Measurements from ENCODE around the gene SH3BP4. TPM values are rescaled to one million over a fixed set of nuclear protein-coding genes. Genes with fewer than 3 reads are reported as not detected.

The SH3BP4 gene
- total RNA-seq, 1 donor from 2014 or later: 45.7 TPM

GRCh38 chr2:234931371-234931770 lies 20.4 kb upstream of the SH3BP4 start:
- Mint-ChIP-seq H3K27ac (no peak overlapping the region), H3K27me3 (peaks cover 3% of the 10 kb centered on the region), H3K4me3 (ENCODE audit: low read depth) (no peak overlapping the region), H3K4me1 (ENCODE audit: low read depth) (peaks cover 16% of the 10 kb centered on the region), H3K36me3 (ENCODE audit: insufficient read depth) (no peaks in the 10 kb centered on the region), H3K9me3 (ENCODE audit: low read depth) (no peaks in the 10 kb centered on the region)
- no peak for DNase-seq (ENCODE audit: low spot score, unreplicated experiment)
- no peak for TF ChIP-seq CTCF (IDR thresholded peaks at IDR 0.05; ENCODE audit: unreplicated experiment)

- Mint-ChIP-seq H3K4me1 (ENCODE audit: low read depth) (peaks cover 16% of the 10 kb centered on the region), H3K4me3 (ENCODE audit: low read depth) (peak overlapping the region; percentile 27), H3K27ac (peak overlapping the region; percentile 85), H3K27me3 (peaks cover 14% of the 10 kb centered on the region), H3K9me3 (ENCODE audit: low read depth) (no peaks in the 10 kb centered on the region), H3K36me3 (ENCODE audit: insufficient read depth) (no peaks in the 10 kb centered on the region)
- DNase-seq (ENCODE audit: low spot score, unreplicated experiment): no peak
- no peak for TF ChIP-seq CTCF (IDR thresholded peaks at IDR 0.05; ENCODE audit: unreplicated experiment)
Measured at GRCh38 chr2:234932591-234933168, 19.1 kb upstream of the SH3BP4 start.

- Mint-ChIP-seq H3K27ac (no peak overlapping the region), H3K9me3 (ENCODE audit: low read depth) (no peaks in the 10 kb centered on the region), H3K36me3 (ENCODE audit: insufficient read depth) (no peaks in the 10 kb centered on the region), H3K27me3 (peaks cover 23% of the 10 kb centered on the region), H3K4me1 (ENCODE audit: low read depth) (peaks cover 16% of the 10 kb centered on the region), H3K4me3 (ENCODE audit: low read depth) (no peak overlapping the region)
- TF ChIP-seq CTCF (IDR thresholded peaks at IDR 0.05; ENCODE audit: unreplicated experiment): no peak
- no peak for DNase-seq (ENCODE audit: low spot score, unreplicated experiment)
Measured at GRCh38 chr2:234935311-234935710, 16.5 kb upstream of the SH3BP4 start.

- no peak for DNase-seq (ENCODE audit: low spot score, unreplicated experiment)
- peaks cover 1% of the 10 kb centered on the region for H3K36me3 Mint-ChIP-seq (ENCODE audit: insufficient read depth)
- H3K4me1 Mint-ChIP-seq (ENCODE audit: low read depth): no peaks in the 10 kb centered on the region
- H3K4me3 Mint-ChIP-seq (ENCODE audit: low read depth): no peak overlapping the region
- no peak for TF ChIP-seq CTCF (IDR thresholded peaks at IDR 0.05; ENCODE audit: unreplicated experiment)
- peaks cover 23% of the 10 kb centered on the region for H3K27me3 Mint-ChIP-seq
- no peak overlapping the region for H3K27ac Mint-ChIP-seq
- peaks cover 12% of the 10 kb centered on the region for H3K9me3 Mint-ChIP-seq (ENCODE audit: low read depth)
Measured at GRCh38 chr2:234939576-234939975, 12.2 kb upstream of the SH3BP4 start.

GRCh38 chr2:234939996-234940395 lies 11.8 kb upstream of the SH3BP4 start:
- Mint-ChIP-seq H3K9me3 (ENCODE audit: low read depth) (peaks cover 12% of the 10 kb centered on the region), H3K36me3 (ENCODE audit: insufficient read depth) (peaks cover 1% of the 10 kb centered on the region), H3K27me3 (peaks cover 23% of the 10 kb centered on the region), H3K27ac (no peak overlapping the region), H3K4me1 (ENCODE audit: low read depth) (no peaks in the 10 kb centered on the region), H3K4me3 (ENCODE audit: low read depth) (no peak overlapping the region)
- no peak for TF ChIP-seq CTCF (IDR thresholded peaks at IDR 0.05; ENCODE audit: unreplicated experiment)
- DNase-seq (ENCODE audit: low spot score, unreplicated experiment): no peak

Measured in progenitor cell of endocrine pancreas (in vitro differentiated cells).